Measurements from ENCODE around the gene KRT6B.

KRT6B gene

GRCh38 chr12:52400906-52401305 is 51.0 kb downstream of the KRT6B start:
- in situ Hi-C loops (cut with MboI; ENCODE audit: low pct_unique_long_range_greater_than_20kb, low sequenced_read_pairs, unreplicated experiment), result no loop called here
- TF ChIP-seq, protein P1, sequence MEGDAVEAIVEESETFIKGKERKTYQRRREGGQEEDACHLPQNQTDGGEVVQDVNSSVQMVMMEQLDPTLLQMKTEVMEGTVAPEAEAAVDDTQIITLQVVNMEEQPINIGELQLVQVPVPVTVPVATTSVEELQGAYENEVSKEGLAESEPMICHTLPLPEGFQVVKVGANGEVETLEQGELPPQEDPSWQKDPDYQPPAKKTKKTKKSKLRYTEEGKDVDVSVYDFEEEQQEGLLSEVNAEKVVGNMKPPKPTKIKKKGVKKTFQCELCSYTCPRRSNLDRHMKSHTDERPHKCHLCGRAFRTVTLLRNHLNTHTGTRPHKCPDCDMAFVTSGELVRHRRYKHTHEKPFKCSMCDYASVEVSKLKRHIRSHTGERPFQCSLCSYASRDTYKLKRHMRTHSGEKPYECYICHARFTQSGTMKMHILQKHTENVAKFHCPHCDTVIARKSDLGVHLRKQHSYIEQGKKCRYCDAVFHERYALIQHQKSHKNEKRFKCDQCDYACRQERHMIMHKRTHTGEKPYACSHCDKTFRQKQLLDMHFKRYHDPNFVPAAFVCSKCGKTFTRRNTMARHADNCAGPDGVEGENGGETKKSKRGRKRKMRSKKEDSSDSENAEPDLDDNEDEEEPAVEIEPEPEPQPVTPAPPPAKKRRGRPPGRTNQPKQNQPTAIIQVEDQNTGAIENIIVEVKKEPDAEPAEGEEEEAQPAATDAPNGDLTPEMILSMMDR (IDR thresholded peaks at IDR 0.05; ENCODE audit: extremely low read depth, insufficient read depth, missing control alignments), result no peak
- DNase-seq (ENCODE audit: low spot score), result no peak

DNA sequence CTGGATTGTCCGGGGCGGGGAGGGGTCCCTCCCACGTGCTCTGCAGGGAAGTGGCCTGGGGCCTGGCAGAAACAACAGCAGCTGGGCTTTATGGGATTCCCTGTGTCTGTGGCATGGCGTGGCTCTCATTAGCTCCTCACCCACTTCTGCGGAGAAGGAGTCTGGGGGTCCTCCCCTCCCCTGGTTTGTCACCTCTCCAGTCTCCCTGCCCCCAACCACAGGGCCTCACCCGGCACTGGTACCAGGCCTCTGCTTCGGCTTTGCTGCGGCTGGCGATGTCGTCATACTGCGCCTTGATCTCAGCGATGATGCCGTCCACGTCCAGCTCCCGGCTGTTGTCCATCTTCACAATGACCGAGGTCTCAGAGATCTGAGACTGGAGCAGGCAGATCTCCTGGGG is 52.2 kb downstream of the KRT6B start:
- DNase-seq (ENCODE audit: low spot score), result no peak
- in situ Hi-C loops (cut with MboI; ENCODE audit: low pct_unique_long_range_greater_than_20kb, low sequenced_read_pairs, unreplicated experiment), result loop anchor here (25.0 kb wide), 1 partner anchor 588 kb away; no protein-coding TSS in a partner anchor
- TF ChIP-seq, protein P1 (IDR thresholded peaks at IDR 0.05; ENCODE audit: extremely low read depth, insufficient read depth, missing control alignments), result no peak

- TF ChIP-seq, protein P1 (IDR thresholded peaks at IDR 0.05; ENCODE audit: extremely low read depth, insufficient read depth, missing control alignments), result no peak
- DNase-seq (ENCODE audit: low spot score), result no peak
- in situ Hi-C loops (cut with MboI; ENCODE audit: low pct_unique_long_range_greater_than_20kb, low sequenced_read_pairs, unreplicated experiment), result loop anchor here (25.0 kb wide), 1 partner anchor 589 kb away; no protein-coding TSS in a partner anchor
These were observed 53.8 kb downstream of the KRT6B start for GRCh38 chr12:52398176-52398575.

- TF ChIP-seq, protein P1 (IDR thresholded peaks at IDR 0.05; ENCODE audit: extremely low read depth, insufficient read depth, missing control alignments), result no peak
- in situ Hi-C loops (cut with MboI; ENCODE audit: low pct_unique_long_range_greater_than_20kb, low sequenced_read_pairs, unreplicated experiment), result loop anchor here (25.0 kb wide), 1 partner anchor 591 kb away; no protein-coding TSS in a partner anchor
- no peak for DNase-seq (ENCODE audit: low spot score)
These were observed 55.3 kb downstream of the KRT6B start for GRCh38 chr12:52396656-52397055.

Measured in GM13977 (cell line).